Measurements from ENCODE around the gene PRKG1.

Gene PRKG1

DNA sequence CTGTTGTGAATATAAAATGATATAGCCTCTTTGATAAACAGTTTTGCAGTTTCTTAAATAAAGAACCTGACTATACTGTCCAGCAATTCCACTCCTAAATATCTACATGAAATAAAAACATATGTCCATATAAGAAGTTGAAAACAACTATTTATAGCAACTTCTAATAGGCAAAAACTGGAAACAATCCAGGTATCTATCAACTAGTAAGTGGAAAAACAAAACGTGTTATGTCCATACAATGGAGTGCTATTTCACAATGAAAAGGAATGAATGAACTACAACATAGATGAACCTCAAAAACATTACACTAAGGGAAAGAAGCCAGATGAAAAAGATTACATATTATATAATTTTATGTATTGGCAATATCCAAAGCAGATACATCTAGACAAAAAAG is 356.2 kb downstream of the PRKG1 start:
- H3K9me3 ChIP-seq (replicated peaks in 1 of 2; ENCODE audit: control insufficient read depth in 2 of 2, insufficient read depth in 1 of 2, low read depth in 1 of 2, low read length in 2 of 2), result no peaks in the 10 kb centered on the region
- no peak overlapping the region for H3K14ac ChIP-seq (ENCODE audit: low read length)
- no peak overlapping the region for H2BK15ac ChIP-seq (ENCODE audit: low read length)
- H3K27me3 ChIP-seq (ENCODE audit: control insufficient read depth in 3 of 3, insufficient read depth in 3 of 3, low read depth in 1 of 3, low read length in 3 of 3), result no peaks in the 10 kb centered on the region
- WGBS, 2 donors (ENCODE audit: extremely low coverage in 2 of 2, insufficient read length in 2 of 2, insufficient replicate concordance in 1 of 2), result no CpG with 5 or more reads among the region's 1 CpG
- H3K23ac ChIP-seq (ENCODE audit: low read depth, low read length, poor library complexity), result no peak overlapping the region
- no peak overlapping the region for H2AK5ac ChIP-seq (ENCODE audit: low read depth, low read length)
- no peak overlapping the region for H3K4me3 ChIP-seq (ENCODE audit: low read length in 2 of 2)
- no peak overlapping the region for H4K8ac ChIP-seq (ENCODE audit: low read depth, low read length)
- no peak overlapping the region for H2BK5ac ChIP-seq (ENCODE audit: low read length)
- H3K4me1 ChIP-seq (ENCODE audit: control insufficient read depth in 2 of 2, insufficient read depth in 1 of 2, low read depth in 1 of 2, low read length in 2 of 2), result peaks cover 0 to 2% of the 10 kb centered on the region in 2 donors
- H2BK120ac ChIP-seq (ENCODE audit: low read depth, low read length), result no peak overlapping the region
- H2BK12ac ChIP-seq (ENCODE audit: low read length), result no peak overlapping the region
- DNase-seq (ENCODE audit: low spot score), result no peak
- H3K4ac ChIP-seq (ENCODE audit: low read length), result no peak overlapping the region
- no peaks in the 10 kb centered on the region for H3K79me1 ChIP-seq (ENCODE audit: low read depth, low read length)
- H3K18ac ChIP-seq (ENCODE audit: low read length), result no peak overlapping the region
- no peak overlapping the region for H2AFZ ChIP-seq (ENCODE audit: low read length)
- no peak overlapping the region for H3K9ac ChIP-seq (ENCODE audit: low read depth, low read length, poor library complexity)
- no peaks in the 10 kb centered on the region for H3K36me3 ChIP-seq (replicated peaks in 1 of 2; ENCODE audit: control insufficient read depth in 2 of 2, insufficient read depth in 2 of 2, low read length in 2 of 2)
- H3K4me2 ChIP-seq (ENCODE audit: insufficient read depth, low read length, poor library complexity, severe bottlenecking), result no peak overlapping the region
- H4K91ac ChIP-seq (ENCODE audit: low read depth, low read length, poor library complexity), result no peak overlapping the region
- H3K27ac ChIP-seq (replicated peaks; ENCODE audit: low read length), result no peak overlapping the region

- Histone ChIP-seq H2BK5ac (ENCODE audit: low read length) (no peak overlapping the region), H3K27ac (replicated peaks; ENCODE audit: low read length) (no peak overlapping the region), H3K9me3 (replicated peaks in 1 of 2; ENCODE audit: control insufficient read depth in 2 of 2, insufficient read depth in 1 of 2, low read depth in 1 of 2, low read length in 2 of 2) (no peaks in the 10 kb centered on the region), H3K27me3 (ENCODE audit: control insufficient read depth in 3 of 3, insufficient read depth in 3 of 3, low read depth in 1 of 3, low read length in 3 of 3) (no peaks in the 10 kb centered on the region), H2BK15ac (ENCODE audit: low read length) (no peak overlapping the region), H3K79me1 (ENCODE audit: low read depth, low read length) (no peaks in the 10 kb centered on the region), H3K9ac (ENCODE audit: low read depth, low read length, poor library complexity) (no peak overlapping the region), H3K4me2 (ENCODE audit: insufficient read depth, low read length, poor library complexity, severe bottlenecking) (no peak overlapping the region), H3K4me1 (ENCODE audit: control insufficient read depth in 2 of 2, insufficient read depth in 1 of 2, low read depth in 1 of 2, low read length in 2 of 2) (no peaks in the 10 kb centered on the region), H2BK120ac (ENCODE audit: low read depth, low read length) (no peak overlapping the region), H3K4ac (ENCODE audit: low read length) (no peak overlapping the region), H4K91ac (ENCODE audit: low read depth, low read length, poor library complexity) (no peak overlapping the region), H2AK5ac (ENCODE audit: low read depth, low read length) (no peak overlapping the region), H3K36me3 (replicated peaks in 1 of 2; ENCODE audit: control insufficient read depth in 2 of 2, insufficient read depth in 2 of 2, low read length in 2 of 2) (no peaks in the 10 kb centered on the region), H3K4me3 (ENCODE audit: low read length in 2 of 2) (no peak overlapping the region), H4K8ac (ENCODE audit: low read depth, low read length) (no peak overlapping the region), H3K18ac (ENCODE audit: low read length) (no peak overlapping the region), H2AFZ (ENCODE audit: low read length) (no peak overlapping the region), H2BK12ac (ENCODE audit: low read length) (no peak overlapping the region), H3K14ac (ENCODE audit: low read length) (no peak overlapping the region), H3K23ac (ENCODE audit: low read depth, low read length, poor library complexity) (no peak overlapping the region)
- WGBS, 2 donors (ENCODE audit: extremely low coverage in 2 of 2, insufficient read length in 2 of 2, insufficient replicate concordance in 1 of 2), result no CpG with 5 or more reads among the region's 4 CpGs
- no peak for DNase-seq (ENCODE audit: low spot score)
These were observed 359.7 kb downstream of the PRKG1 start for GRCh38 chr10:51433949-51434475.

- Histone ChIP-seq H2BK5ac (ENCODE audit: low read length) (no peak overlapping the region), H4K8ac (ENCODE audit: low read depth, low read length) (no peak overlapping the region), H2AFZ (ENCODE audit: low read length) (no peak overlapping the region), H3K36me3 (replicated peaks in 1 of 2; ENCODE audit: control insufficient read depth in 2 of 2, insufficient read depth in 2 of 2, low read length in 2 of 2) (no peaks in the 10 kb centered on the region), H3K14ac (ENCODE audit: low read length) (no peak overlapping the region), H3K23ac (ENCODE audit: low read depth, low read length, poor library complexity) (no peak overlapping the region), H3K4me1 (ENCODE audit: control insufficient read depth in 2 of 2, insufficient read depth in 1 of 2, low read depth in 1 of 2, low read length in 2 of 2) (no peaks in the 10 kb centered on the region), H3K4ac (ENCODE audit: low read length) (no peak overlapping the region), H2BK15ac (ENCODE audit: low read length) (no peak overlapping the region), H4K91ac (ENCODE audit: low read depth, low read length, poor library complexity) (no peak overlapping the region), H3K79me1 (ENCODE audit: low read depth, low read length) (no peaks in the 10 kb centered on the region), H3K4me2 (ENCODE audit: insufficient read depth, low read length, poor library complexity, severe bottlenecking) (no peak overlapping the region), H3K9me3 (replicated peaks in 1 of 2; ENCODE audit: control insufficient read depth in 2 of 2, insufficient read depth in 1 of 2, low read depth in 1 of 2, low read length in 2 of 2) (no peaks in the 10 kb centered on the region), H2BK12ac (ENCODE audit: low read length) (no peak overlapping the region), H3K4me3 (ENCODE audit: low read length in 2 of 2) (no peak overlapping the region), H3K18ac (ENCODE audit: low read length) (no peak overlapping the region), H3K27me3 (ENCODE audit: control insufficient read depth in 3 of 3, insufficient read depth in 3 of 3, low read depth in 1 of 3, low read length in 3 of 3) (no peaks in the 10 kb centered on the region), H3K9ac (ENCODE audit: low read depth, low read length, poor library complexity) (no peak overlapping the region), H3K27ac (replicated peaks; ENCODE audit: low read length) (no peak overlapping the region), H2AK5ac (ENCODE audit: low read depth, low read length) (no peak overlapping the region), H2BK120ac (ENCODE audit: low read depth, low read length) (no peak overlapping the region)
- no CpG with 5 or more reads among the region's 4 CpGs for WGBS, 2 donors (ENCODE audit: extremely low coverage in 2 of 2, insufficient read length in 2 of 2, insufficient replicate concordance in 1 of 2)
- no peak for DNase-seq (ENCODE audit: low spot score)
These were observed 362.5 kb downstream of the PRKG1 start for GRCh38 chr10:51436805-51437204.

DNA sequence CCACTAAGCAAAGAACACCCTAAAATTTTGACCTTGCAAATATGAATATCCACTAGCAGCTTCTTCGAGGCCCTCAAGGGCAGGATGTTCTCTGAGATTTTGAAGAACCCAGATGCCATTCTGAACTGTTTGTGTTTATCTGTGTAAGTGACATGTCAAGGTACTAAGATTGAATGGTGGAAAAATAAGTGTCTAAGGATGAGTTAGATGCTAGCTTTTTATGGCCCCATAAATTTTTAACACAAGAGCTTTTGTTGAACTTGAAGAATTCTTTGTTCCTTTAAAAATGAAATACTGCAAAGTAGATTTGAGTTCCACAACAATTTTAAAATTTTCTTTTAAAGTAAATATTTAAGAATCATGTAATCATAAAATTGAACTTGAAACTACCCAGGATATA is 365.4 kb downstream of the PRKG1 start:
- Histone ChIP-seq H3K27ac (replicated peaks; ENCODE audit: low read length) (no peak overlapping the region), H3K4ac (ENCODE audit: low read length) (no peak overlapping the region), H2BK12ac (ENCODE audit: low read length) (no peak overlapping the region), H4K91ac (ENCODE audit: low read depth, low read length, poor library complexity) (no peak overlapping the region), H2AFZ (ENCODE audit: low read length) (no peak overlapping the region), H3K79me1 (ENCODE audit: low read depth, low read length) (no peaks in the 10 kb centered on the region), H3K4me1 (ENCODE audit: control insufficient read depth in 2 of 2, insufficient read depth in 1 of 2, low read depth in 1 of 2, low read length in 2 of 2) (no peaks in the 10 kb centered on the region), H3K36me3 (replicated peaks in 1 of 2; ENCODE audit: control insufficient read depth in 2 of 2, insufficient read depth in 2 of 2, low read length in 2 of 2) (no peaks in the 10 kb centered on the region), H2AK5ac (ENCODE audit: low read depth, low read length) (no peak overlapping the region), H3K9me3 (replicated peaks in 1 of 2; ENCODE audit: control insufficient read depth in 2 of 2, insufficient read depth in 1 of 2, low read depth in 1 of 2, low read length in 2 of 2) (no peaks in the 10 kb centered on the region), H3K27me3 (ENCODE audit: control insufficient read depth in 3 of 3, insufficient read depth in 3 of 3, low read depth in 1 of 3, low read length in 3 of 3) (no peaks in the 10 kb centered on the region), H4K8ac (ENCODE audit: low read depth, low read length) (no peak overlapping the region), H2BK5ac (ENCODE audit: low read length) (no peak overlapping the region), H3K18ac (ENCODE audit: low read length) (no peak overlapping the region), H2BK120ac (ENCODE audit: low read depth, low read length) (no peak overlapping the region), H3K23ac (ENCODE audit: low read depth, low read length, poor library complexity) (no peak overlapping the region), H3K14ac (ENCODE audit: low read length) (no peak overlapping the region), H2BK15ac (ENCODE audit: low read length) (no peak overlapping the region), H3K4me3 (ENCODE audit: low read length in 2 of 2) (no peak overlapping the region), H3K9ac (ENCODE audit: low read depth, low read length, poor library complexity) (no peak overlapping the region), H3K4me2 (ENCODE audit: insufficient read depth, low read length, poor library complexity, severe bottlenecking) (no peak overlapping the region)
- no CpG with 5 or more reads among the region's 1 CpG for WGBS, 2 donors (ENCODE audit: extremely low coverage in 2 of 2, insufficient read length in 2 of 2, insufficient replicate concordance in 1 of 2)
- no peak for DNase-seq (ENCODE audit: low spot score)
